CD4-positive, alpha-beta T cell treated with Interleukin-6 at 100 ng/mL for 8 hours (primary cell): ENCODE results near the gene MTLN.
"Not testable (repeated sequence)": the region's sequence is repeated elsewhere in the genome, so short reads cannot be mapped to it uniquely, and the experiment has no call there.

Experiments
- DNase-seq: peaks from one replicate; pipeline ENCODE4 v3.0.0-alpha.2; 2020; ENCODE audit warnings: mixed read lengths, low spot score

MTLN gene

GRCh38 chr2:110198016-110198415 lies 14.3 kb downstream of the MTLN start:
- DNase-seq, result no peak

GRCh38 chr2:110197452-110197851 lies 14.9 kb downstream of the MTLN start:
- no peak for DNase-seq

- DNase-seq, result not testable (repeated sequence)
These were observed 22.2 kb downstream of the MTLN start for GRCh38 chr2:110190169-110190568.

- no peak for DNase-seq
These were observed 29.9 kb downstream of the MTLN start for GRCh38 chr2:110182449-110182848.

GRCh38 chr2:110180036-110180435 lies 32.3 kb downstream of the MTLN start:
- DNase-seq, result no peak

- no peak for DNase-seq
These were observed 38.8 kb downstream of the MTLN start for GRCh38 chr2:110173523-110173922.

GRCh38 chr2:110172506-110172905 lies 39.8 kb downstream of the MTLN start:
- no peak for DNase-seq

GRCh38 chr2:110170102-110170501 lies 42.2 kb downstream of the MTLN start:
- no peak for DNase-seq

GRCh38 chr2:110167326-110168000 lies 44.9 kb downstream of the MTLN start:
- no peak for DNase-seq

GRCh38 chr2:110166266-110166665 lies 46.1 kb downstream of the MTLN start:
- no peak for DNase-seq
